HepG2 (cell line): ENCODE measurements around the gene PCDHGA1. TPM values are rescaled to one million over a fixed set of nuclear protein-coding genes. Genes with fewer than 3 reads are reported as not detected.

Source experiments
- ATAC-seq: fragments of 200-7000 bp; cut with Tn5 transposase; 3 replicates; pipeline ENCODE4 v1.9.1; 2020; ENCODE audit warnings: mild to moderate bottlenecking, moderate library complexity
- BruUV-seq: library from RNA; stranded (reverse); fragments of 400-500 nt; replicated peaks from 2 replicates; lab custom pipeline; 2021; lab: Mats Ljungman, UMichigan
- CTCF ChIA-PET: fragments of 300-600 bp; formaldehyde crosslinking; extraction: SDS; loops from one replicate; lab custom pipeline; 2021; ENCODE audit warnings: low total read pairs, inconsistent platforms, low intra/inter-chr PET ratio; lab: Yijun Ruan, JAX
- POLR2A ChIA-PET: fragments of 350-600 bp; sonication (Branson Sonifier 250); formaldehyde crosslinking; loops from one replicate; lab custom pipeline; 2020; ENCODE audit warnings: antibody characterized with exemption, inconsistent platforms; lab: Yijun Ruan, JAX
- DNase-seq: peaks from one replicate; pipeline ENCODE4 v3.0.0-alpha.2; 2015; ENCODE audit warnings: low spot score
- FAIRE-seq: peaks from 3 replicates; lab custom pipeline; 2011; peaks lifted over from hg19 to GRCh38; lab: Jason Lieb, UNC
- H2AFZ ChIP-seq: one replicate; pipeline ENCODE4 v1.6.1; 2011; ENCODE audit warnings: low read length, inconsistent platforms
- H3K27ac ChIP-seq: fragments of 300-600 bp; 3 replicates; pipeline ENCODE4 v1.8.0; 2011; ENCODE audit warnings: mixed run types, mild to moderate bottlenecking, mixed read lengths, low read length, inconsistent platforms; ENCODE audit not compliant: insufficient read depth; ENCODE audit errors: extremely low read length
- H3K27me3 ChIP-seq, 2 experiments: fragments of 200-600 bp in 1 of 2; 2 replicates in 1 of 2; 3 replicates in 1 of 2; pipeline versions ENCODE4 v1.6.0 to v1.8.0; 2011; ENCODE audit warnings: low read length in 2 of 2, mild to moderate bottlenecking in 2 of 2, moderate library complexity in 2 of 2, inconsistent platforms in 1 of 2; ENCODE audit not compliant: insufficient read depth in 2 of 2, control insufficient read depth in 1 of 2
- H3K36me3 ChIP-seq, 2 experiments: fragments of 200-600 bp in 1 of 2; replicated peaks in 1 of 2; 2 replicates in 1 of 2; 3 replicates in 1 of 2; pipeline versions ENCODE4 v1.5.1 to v1.8.0; 2011; ENCODE audit warnings: low read length in 2 of 2, inconsistent platforms in 1 of 2; ENCODE audit not compliant: insufficient read depth in 2 of 2, control insufficient read depth in 1 of 2
- H3K4me1 ChIP-seq: 2 replicates; pipeline ENCODE4 v1.5.1; 2012; ENCODE audit warnings: low read length, inconsistent platforms; ENCODE audit not compliant: insufficient read depth
- H3K4me2 ChIP-seq: 2 replicates; pipeline ENCODE4 v1.6.0; 2011; ENCODE audit warnings: low read depth, low read length, inconsistent platforms
- H3K4me3 ChIP-seq, 3 experiments: fragments of 200-600 bp in 1 of 3; sonication (generic), shearing (Covaris generic) in 1 of 3; replicated peaks in 1 of 3; 2 replicates each; pipeline ENCODE4 v1.5.1; 2011 to 2016; ENCODE audit warnings: low read length in 3 of 3, inconsistent platforms in 2 of 3, low read depth in 2 of 3, mild to moderate bottlenecking in 2 of 3, control low read depth in 1 of 3, mixed read lengths in 1 of 3; ENCODE audit not compliant: insufficient read depth in 1 of 3
- H3K79me2 ChIP-seq: one replicate; pipeline ENCODE4 v1.6.1; 2011; ENCODE audit warnings: low read length, inconsistent platforms; ENCODE audit not compliant: insufficient read depth
- H3K9ac ChIP-seq: 2 replicates; pipeline ENCODE4 v1.6.0; 2011; ENCODE audit warnings: mild to moderate bottlenecking, low read depth, low read length, inconsistent platforms; ENCODE audit not compliant: insufficient read depth
- H3K9me3 ChIP-seq: 2 replicates; pipeline ENCODE4 v1.5.1; 2012; ENCODE audit warnings: mild to moderate bottlenecking, low read length
- H4K20me1 ChIP-seq: 2 replicates; pipeline ENCODE4 v1.6.0; 2011; ENCODE audit warnings: inconsistent platforms, mild to moderate bottlenecking, low read length, moderate library complexity; ENCODE audit not compliant: insufficient read depth
- DNMT1 ChIP-seq: sonication (generic); formaldehyde crosslinking; IDR thresholded peaks from 2 replicates; pipeline ENCODE4 v1.5.1; 2020; ENCODE audit warnings: mild to moderate bottlenecking, missing genetic modification reagents
- HDAC2 ChIP-seq: sonication (generic); formaldehyde crosslinking; IDR thresholded peaks from 2 replicates; pipeline ENCODE4 v1.4.0; 2020; ENCODE audit warnings: missing genetic modification reagents
- MXI1 ChIP-seq: IDR thresholded peaks from 3 replicates; pipeline ENCODE4 v1.6.1; 2012; ENCODE audit warnings: low read depth, low read length, inconsistent platforms, borderline replicate concordance
- ZNF569 ChIP-seq: sonication (generic); formaldehyde crosslinking; IDR thresholded peaks from 2 replicates; pipeline ENCODE4 v1.5.0; 2020; ENCODE audit warnings: mild to moderate bottlenecking, missing genetic modification reagents, moderate library complexity, borderline replicate concordance
- WGBS: methylation state at CpG from one replicate; pipeline ENCODE4 v1.1.6; 2017; ENCODE audit warnings: low lambda C conversion rate; 5-methylcytosine and 5-hydroxymethylcytosine counted together
- in situ Hi-C: cut with HindIII; loops from 2 replicates; pipeline ENCODE4 v1.10.0; 2017; ENCODE audit warnings: low pct_unique_long_range_greater_than_20kb; ENCODE audit not compliant: extremely low pct_ligation_motif_present
- intact Hi-C: fragments of 100-400 bp; cut with micrococcal nuclease; formaldehyde crosslinking; loops from one replicate; pipeline ENCODE4 v1.10.0; 2022; ENCODE audit not compliant: unreplicated experiment
- polyA plus RNA-seq, 8 experiments: library from polyadenylated mRNA; depleted of rRNA in 3 of 8; stranded (reverse) in 7 of 8; unstranded in 1 of 8; fragments of >200 nt; fragmentation: Illumina TruSeq in 4 of 8; extraction: Trizol in 4 of 8; gene quantifications; 2 replicates each; pipeline versions ENCODE4 v1.2.1 to v1.2.3, GENCODE V29; 2011 to 2016; ENCODE audit warnings: low read depth in 4 of 8, missing spikeins in 1 of 8, mixed read lengths in 1 of 8; ENCODE audit not compliant: insufficient read depth in 1 of 8
- total RNA-seq, 5 experiments: library from RNA; depleted of rRNA; stranded (reverse); fragments of >200 nt; fragmentation: Illumina TruSeq; extraction: Trizol; gene quantifications; 2 replicates each; pipeline ENCODE4 v1.2.3, GENCODE V29; 2016; ENCODE audit warnings: low read depth in 1 of 5
- TF ChIP-seq, protein P1 (sequence below), 2 experiments: fragments of 450-650 bp in 1 of 2; sonication (generic) in 1 of 2; formaldehyde crosslinking; IDR thresholded peaks; 2 replicates each; pipeline versions ENCODE4 v1.5.0 to v1.8.0; 2020 to 2022; ENCODE audit warnings: mild to moderate bottlenecking in 1 of 2, missing genetic modification reagents in 1 of 2
- TF ChIP-seq, protein P2 (sequence below): sonication (generic); formaldehyde crosslinking; IDR thresholded peaks from 2 replicates; pipeline ENCODE4 v1.4.0; 2020; ENCODE audit warnings: mild to moderate bottlenecking, missing genetic modification reagents
- TF ChIP-seq, protein P3 (sequence below): sonication (generic); formaldehyde crosslinking; IDR thresholded peaks from 2 replicates; pipeline ENCODE4 v1.5.1; 2020; ENCODE audit warnings: mild to moderate bottlenecking, missing genetic modification reagents, moderate library complexity

PCDHGA1 gene
- total and polyA plus RNA-seq, 2 of the 13 experiments (the other 11 are each of a cell fraction or from before 2014, with no cell fraction given), result 0.31 to 0.40 TPM

DNA sequence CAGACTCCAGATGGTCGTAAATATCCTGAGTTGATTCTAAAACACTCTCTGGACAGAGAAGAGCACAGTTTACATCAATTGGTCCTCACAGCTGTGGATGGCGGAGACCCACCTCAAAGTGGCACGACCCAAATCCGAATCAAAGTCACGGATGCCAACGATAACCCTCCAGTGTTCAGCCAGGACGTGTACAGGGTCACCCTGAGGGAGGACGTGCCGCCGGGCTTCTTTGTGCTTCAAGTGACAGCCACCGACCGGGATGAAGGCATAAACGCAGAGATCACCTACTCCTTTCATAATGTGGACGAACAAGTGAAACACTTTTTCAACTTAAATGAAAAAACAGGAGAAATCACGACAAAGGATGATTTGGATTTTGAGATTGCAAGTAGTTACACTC, 30.4 kb downstream of the PCDHGA1 start:
- ChIA-PET POLR2A (interaction anchor here (0.8 kb wide), 1 partner anchor 203 kb away, joined by 4 read pairs; no protein-coding TSS in a partner anchor), CTCF (interaction anchor here (1.6 to 1.8 kb wide), 2 partner anchors 164 to 203 kb away, joined by 5 to 10 read pairs; no protein-coding TSS in a partner anchor)
- Histone ChIP-seq H3K27ac (no peak overlapping the region), H4K20me1 (no peaks in the 10 kb centered on the region), H3K79me2 (no peaks in the 10 kb centered on the region), H3K4me2 (peak overlapping the region; percentile 31), H3K4me3 (peak overlapping the region in 1 of 3 experiments; percentile 63; a peak in 1 of 6 replicates), H2AFZ (no peak overlapping the region), H3K9ac (no peak overlapping the region), H3K4me1 (no peaks in the 10 kb centered on the region), H3K9me3 (peaks cover 51% of the 10 kb centered on the region), H3K27me3 (no peaks in the 10 kb centered on the region), H3K36me3 (no peaks in the 10 kb centered on the region)
- no peak for FAIRE-seq
- intact Hi-C loops (no loop called here), in situ Hi-C loops (no loop called here)
- TF ChIP-seq, protein P1, sequence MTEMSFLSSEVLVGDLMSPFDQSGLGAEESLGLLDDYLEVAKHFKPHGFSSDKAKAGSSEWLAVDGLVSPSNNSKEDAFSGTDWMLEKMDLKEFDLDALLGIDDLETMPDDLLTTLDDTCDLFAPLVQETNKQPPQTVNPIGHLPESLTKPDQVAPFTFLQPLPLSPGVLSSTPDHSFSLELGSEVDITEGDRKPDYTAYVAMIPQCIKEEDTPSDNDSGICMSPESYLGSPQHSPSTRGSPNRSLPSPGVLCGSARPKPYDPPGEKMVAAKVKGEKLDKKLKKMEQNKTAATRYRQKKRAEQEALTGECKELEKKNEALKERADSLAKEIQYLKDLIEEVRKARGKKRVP (CRISPR knock-in tag; IDR thresholded peaks at IDR 0.05), result no peak
- TF ChIP-seq, protein P2, sequence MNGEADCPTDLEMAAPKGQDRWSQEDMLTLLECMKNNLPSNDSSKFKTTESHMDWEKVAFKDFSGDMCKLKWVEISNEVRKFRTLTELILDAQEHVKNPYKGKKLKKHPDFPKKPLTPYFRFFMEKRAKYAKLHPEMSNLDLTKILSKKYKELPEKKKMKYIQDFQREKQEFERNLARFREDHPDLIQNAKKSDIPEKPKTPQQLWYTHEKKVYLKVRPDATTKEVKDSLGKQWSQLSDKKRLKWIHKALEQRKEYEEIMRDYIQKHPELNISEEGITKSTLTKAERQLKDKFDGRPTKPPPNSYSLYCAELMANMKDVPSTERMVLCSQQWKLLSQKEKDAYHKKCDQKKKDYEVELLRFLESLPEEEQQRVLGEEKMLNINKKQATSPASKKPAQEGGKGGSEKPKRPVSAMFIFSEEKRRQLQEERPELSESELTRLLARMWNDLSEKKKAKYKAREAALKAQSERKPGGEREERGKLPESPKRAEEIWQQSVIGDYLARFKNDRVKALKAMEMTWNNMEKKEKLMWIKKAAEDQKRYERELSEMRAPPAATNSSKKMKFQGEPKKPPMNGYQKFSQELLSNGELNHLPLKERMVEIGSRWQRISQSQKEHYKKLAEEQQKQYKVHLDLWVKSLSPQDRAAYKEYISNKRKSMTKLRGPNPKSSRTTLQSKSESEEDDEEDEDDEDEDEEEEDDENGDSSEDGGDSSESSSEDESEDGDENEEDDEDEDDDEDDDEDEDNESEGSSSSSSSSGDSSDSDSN (CRISPR knock-in tag), result no peak
- ATAC-seq, result no peak
- DNase-seq, result no peak
- WGBS, result 58% methylated on average over 13 of the region's 15 CpGs
- BruUV-seq, result no TSS peak

DNA sequence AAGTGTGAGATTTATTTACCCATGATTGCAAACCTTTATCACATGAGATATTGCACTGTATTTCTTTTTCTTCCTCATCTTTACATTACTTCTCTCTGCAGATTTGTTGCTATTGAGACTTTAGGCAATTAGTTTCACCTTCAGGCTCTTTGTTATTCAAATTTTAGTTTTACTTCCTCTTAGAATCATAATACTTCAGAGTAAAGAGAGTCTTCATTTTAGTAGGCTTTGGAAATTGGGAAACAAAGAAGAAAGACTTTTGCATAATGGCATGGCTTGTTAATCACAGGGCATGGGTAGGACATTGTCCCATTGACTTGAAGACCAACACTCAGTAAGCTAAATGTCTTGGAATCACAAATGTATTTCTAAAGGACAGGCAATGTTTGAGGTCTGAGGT, 32.4 kb downstream of the PCDHGA1 start:
- Histone ChIP-seq H3K4me3 (no peak overlapping the region), H2AFZ (no peak overlapping the region), H3K9ac (no peak overlapping the region), H3K36me3 (no peaks in the 10 kb centered on the region), H3K4me1 (no peaks in the 10 kb centered on the region), H3K4me2 (no peak overlapping the region), H4K20me1 (no peaks in the 10 kb centered on the region), H3K9me3 (peaks cover 54% of the 10 kb centered on the region), H3K79me2 (no peaks in the 10 kb centered on the region), H3K27ac (no peak overlapping the region), H3K27me3 (no peaks in the 10 kb centered on the region)
- POLR2A ChIA-PET, result no interaction called here
- CTCF ChIA-PET, result no interaction called here
- no TSS peak for BruUV-seq
- in situ Hi-C loops, result no loop called here
- FAIRE-seq, result no peak
- intact Hi-C loops, result no loop called here
- no peak for ATAC-seq
- no peak for DNase-seq
- TF ChIP-seq DNMT1 (no peak), HDAC2 (CRISPR knock-in tag) (no peak), ZNF569 (no peak), MXI1 (no peak)
- TF ChIP-seq, protein P2 (CRISPR knock-in tag), result no peak
- TF ChIP-seq, protein P3, sequence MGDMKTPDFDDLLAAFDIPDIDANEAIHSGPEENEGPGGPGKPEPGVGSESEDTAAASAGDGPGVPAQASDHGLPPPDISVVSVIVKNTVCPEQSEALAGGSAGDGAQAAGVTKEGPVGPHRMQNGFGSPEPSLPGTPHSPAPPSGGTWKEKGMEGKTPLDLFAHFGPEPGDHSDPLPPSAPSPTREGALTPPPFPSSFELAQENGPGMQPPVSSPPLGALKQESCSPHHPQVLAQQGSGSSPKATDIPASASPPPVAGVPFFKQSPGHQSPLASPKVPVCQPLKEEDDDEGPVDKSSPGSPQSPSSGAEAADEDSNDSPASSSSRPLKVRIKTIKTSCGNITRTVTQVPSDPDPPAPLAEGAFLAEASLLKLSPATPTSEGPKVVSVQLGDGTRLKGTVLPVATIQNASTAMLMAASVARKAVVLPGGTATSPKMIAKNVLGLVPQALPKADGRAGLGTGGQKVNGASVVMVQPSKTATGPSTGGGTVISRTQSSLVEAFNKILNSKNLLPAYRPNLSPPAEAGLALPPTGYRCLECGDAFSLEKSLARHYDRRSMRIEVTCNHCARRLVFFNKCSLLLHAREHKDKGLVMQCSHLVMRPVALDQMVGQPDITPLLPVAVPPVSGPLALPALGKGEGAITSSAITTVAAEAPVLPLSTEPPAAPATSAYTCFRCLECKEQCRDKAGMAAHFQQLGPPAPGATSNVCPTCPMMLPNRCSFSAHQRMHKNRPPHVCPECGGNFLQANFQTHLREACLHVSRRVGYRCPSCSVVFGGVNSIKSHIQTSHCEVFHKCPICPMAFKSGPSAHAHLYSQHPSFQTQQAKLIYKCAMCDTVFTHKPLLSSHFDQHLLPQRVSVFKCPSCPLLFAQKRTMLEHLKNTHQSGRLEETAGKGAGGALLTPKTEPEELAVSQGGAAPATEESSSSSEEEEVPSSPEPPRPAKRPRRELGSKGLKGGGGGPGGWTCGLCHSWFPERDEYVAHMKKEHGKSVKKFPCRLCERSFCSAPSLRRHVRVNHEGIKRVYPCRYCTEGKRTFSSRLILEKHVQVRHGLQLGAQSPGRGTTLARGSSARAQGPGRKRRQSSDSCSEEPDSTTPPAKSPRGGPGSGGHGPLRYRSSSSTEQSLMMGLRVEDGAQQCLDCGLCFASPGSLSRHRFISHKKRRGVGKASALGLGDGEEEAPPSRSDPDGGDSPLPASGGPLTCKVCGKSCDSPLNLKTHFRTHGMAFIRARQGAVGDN (CRISPR knock-in tag), result no peak
